ENCODE data around the gene TENT4A.

TENT4A gene

GRCh38 chr5:6801236-6801635, 88.0 kb downstream of the TENT4A start:
- no peak for TF ChIP-seq CTCF (IDR thresholded peaks at IDR 0.05; ENCODE audit: extremely low read depth, missing control alignments)
- no peak for DNase-seq (ENCODE audit: low spot score)

GRCh38 chr5:6803981-6804550, 90.8 kb downstream of the TENT4A start:
- DNase-seq (ENCODE audit: low spot score) = no peak
- no peak for TF ChIP-seq CTCF (IDR thresholded peaks at IDR 0.05; ENCODE audit: extremely low read depth, missing control alignments)

- DNase-seq (ENCODE audit: low spot score) = no peak
These were observed 91.7 kb downstream of the TENT4A start for GRCh38 chr5:6804766-6805501.

GRCh38 chr5:6805841-6806240, 92.6 kb downstream of the TENT4A start:
- DNase-seq (ENCODE audit: low spot score) = no peak

More at GRCh38 chr5:6804766-6805501, 91.7 kb downstream of the TENT4A start:
- no peak for TF ChIP-seq CTCF (IDR thresholded peaks at IDR 0.05; ENCODE audit: extremely low read depth, missing control alignments)

More at GRCh38 chr5:6805841-6806240, 92.6 kb downstream of the TENT4A start:
- TF ChIP-seq CTCF (IDR thresholded peaks at IDR 0.05; ENCODE audit: extremely low read depth, missing control alignments) = no peak
